ENCODE measurements around the gene TACC2.

The TACC2 gene

GRCh38 chr10:122144199-122144598 lies 155.2 kb downstream of the TACC2 start:
- DNase-seq (ENCODE audit: low spot score): no peak

- no peak for DNase-seq (ENCODE audit: low spot score)
Measured at GRCh38 chr10:122145113-122145512, 156.2 kb downstream of the TACC2 start.

GRCh38 chr10:122147663-122148062 lies 158.7 kb downstream of the TACC2 start:
- DNase-seq (ENCODE audit: low spot score): no peak

GRCh38 chr10:122148876-122149560 lies 160.1 kb downstream of the TACC2 start:
- no peak for DNase-seq (ENCODE audit: low spot score)

GRCh38 chr10:122149561-122150505 lies 160.9 kb downstream of the TACC2 start:
- no peak for DNase-seq (ENCODE audit: low spot score)

- DNase-seq (ENCODE audit: low spot score): no peak
Measured at GRCh38 chr10:122151121-122151694, 162.2 kb downstream of the TACC2 start.

- no peak for DNase-seq (ENCODE audit: low spot score)
Measured at GRCh38 chr10:122152544-122152943, 163.6 kb downstream of the TACC2 start.

GRCh38 chr10:122154031-122154544 lies 165.1 kb downstream of the TACC2 start:
- DNase-seq (ENCODE audit: low spot score): no peak

GRCh38 chr10:122154545-122155366 lies 165.8 kb downstream of the TACC2 start:
- DNase-seq (ENCODE audit: low spot score): no peak

GRCh38 chr10:122157451-122157850 lies 168.5 kb downstream of the TACC2 start:
- DNase-seq (ENCODE audit: low spot score): no peak

- DNase-seq (ENCODE audit: low spot score): no peak
Measured at GRCh38 chr10:122158362-122158761, 169.4 kb downstream of the TACC2 start.

GRCh38 chr10:122159141-122159970 lies 170.4 kb downstream of the TACC2 start:
- DNase-seq (ENCODE audit: low spot score): no peak

GRCh38 chr10:122161795-122162194 lies 172.8 kb downstream of the TACC2 start:
- no peak for DNase-seq (ENCODE audit: low spot score)

- no peak for DNase-seq (ENCODE audit: low spot score)
Measured at GRCh38 chr10:122162671-122163173, 173.8 kb downstream of the TACC2 start.

- no peak for DNase-seq (ENCODE audit: low spot score)
Measured at GRCh38 chr10:122163174-122164022, 174.4 kb downstream of the TACC2 start.

- no peak for DNase-seq (ENCODE audit: low spot score)
Measured at GRCh38 chr10:122164023-122164601, 175.1 kb downstream of the TACC2 start.

GRCh38 chr10:122164815-122165483 lies 176.0 kb downstream of the TACC2 start:
- no peak for DNase-seq (ENCODE audit: low spot score)

GRCh38 chr10:122165484-122166276 lies 176.7 kb downstream of the TACC2 start:
- no peak for DNase-seq (ENCODE audit: low spot score)

Measured in germinal center (tissue), 1 donor.